Mesothelial cell of epicardium (in vitro differentiated cells): ENCODE results near the gene MLLT10. TPM values are rescaled to one million over a fixed set of nuclear protein-coding genes. Genes with fewer than 3 reads are reported as not detected.

Experiments
- DNase-seq, 2 experiments: peaks; one replicate each; pipeline ENCODE4 v3.0.0; 2021; ENCODE audit warnings: low spot score in 2 of 2; ENCODE audit not compliant: unreplicated experiment in 2 of 2
- H3K27ac Mint-ChIP-seq: 2 replicates; pipeline ENCODE4 v1.8.0; 2021; ENCODE audit warnings: mixed read lengths
- H3K27me3 Mint-ChIP-seq: 2 replicates; pipeline ENCODE4 v1.8.0; 2021; ENCODE audit warnings: low read depth, mixed read lengths
- H3K36me3 Mint-ChIP-seq: 2 replicates; pipeline ENCODE4 v1.8.0; 2021; ENCODE audit warnings: mixed read lengths
- H3K4me1 Mint-ChIP-seq: 2 replicates; pipeline ENCODE4 v1.8.0; 2021; ENCODE audit warnings: mixed read lengths
- H3K4me3 Mint-ChIP-seq: 2 replicates; pipeline ENCODE4 v1.8.0; 2021; ENCODE audit warnings: mild to moderate bottlenecking, moderate library complexity, mixed read lengths
- H3K9me3 Mint-ChIP-seq: 2 replicates; pipeline ENCODE4 v1.8.0; 2021; ENCODE audit warnings: mixed read lengths
- CTCF ChIP-seq: fragments of 200-600 bp; sonication (generic); IDR thresholded peaks from one replicate; pipeline ENCODE4 v1.5.0; 2021; ENCODE audit warnings: antibody characterized with exemption; ENCODE audit not compliant: unreplicated experiment
- total RNA-seq: library from RNA; stranded (reverse); gene quantifications from 3 replicates; pipeline ENCODE4 v1.2.1, GENCODE V29; 2021

Gene MLLT10
- total RNA-seq, 1 donor from 2014 or later, result 62.5 TPM

GRCh38 chr10:21516242-21517131, 17.5 kb upstream of the MLLT10 start:
- peak in 1 of 2 experiments; percentile 57 for DNase-seq
- Mint-ChIP-seq H3K27me3 (no peaks in the 10 kb centered on the region), H3K36me3 (no peaks in the 10 kb centered on the region), H3K9me3 (no peaks in the 10 kb centered on the region), H3K27ac (peak overlapping the region; percentile 96), H3K4me3 (peak overlapping the region; percentile 83), H3K4me1 (peaks cover 78% of the 10 kb centered on the region)
- TF ChIP-seq CTCF, result no peak

- no peaks in the 10 kb centered on the region for H3K36me3 Mint-ChIP-seq
- H3K9me3 Mint-ChIP-seq, result no peaks in the 10 kb centered on the region
- H3K4me3 Mint-ChIP-seq, result peak overlapping the region; percentile 82
- DNase-seq, result peak in 1 of 2 experiments; percentile 67
- no peaks in the 10 kb centered on the region for H3K27me3 Mint-ChIP-seq
- peaks cover 77% of the 10 kb centered on the region for H3K4me1 Mint-ChIP-seq
- peak overlapping the region; percentile 98 for H3K27ac Mint-ChIP-seq
- no peak for TF ChIP-seq CTCF
Measured at GRCh38 chr10:21517134-21518031, 16.6 kb upstream of the MLLT10 start.

- no peak for TF ChIP-seq CTCF
- DNase-seq, result no peak
- Mint-ChIP-seq H3K27me3 (no peaks in the 10 kb centered on the region), H3K36me3 (no peaks in the 10 kb centered on the region), H3K4me1 (peaks cover 77% of the 10 kb centered on the region), H3K4me3 (peak overlapping the region; percentile 82), H3K27ac (peak overlapping the region; percentile 98), H3K9me3 (no peaks in the 10 kb centered on the region)
Measured at GRCh38 chr10:21518149-21518640, 15.8 kb upstream of the MLLT10 start.

- no peaks in the 10 kb centered on the region for H3K36me3 Mint-ChIP-seq
- no peaks in the 10 kb centered on the region for H3K27me3 Mint-ChIP-seq
- no peak for TF ChIP-seq CTCF
- DNase-seq, result no peak
- H3K9me3 Mint-ChIP-seq, result no peaks in the 10 kb centered on the region
- H3K27ac Mint-ChIP-seq, result peak overlapping the region; percentile 98
- H3K4me1 Mint-ChIP-seq, result peaks cover 77% of the 10 kb centered on the region
- peak overlapping the region; percentile 82 for H3K4me3 Mint-ChIP-seq
Measured at GRCh38 chr10:21518641-21519396, 15.2 kb upstream of the MLLT10 start.

GRCh38 chr10:21519397-21519933, 14.6 kb upstream of the MLLT10 start:
- Mint-ChIP-seq H3K9me3 (no peaks in the 10 kb centered on the region), H3K27me3 (no peaks in the 10 kb centered on the region), H3K27ac (peak overlapping the region; percentile 98), H3K4me3 (peak overlapping the region; percentile 82), H3K4me1 (peaks cover 79% of the 10 kb centered on the region), H3K36me3 (no peaks in the 10 kb centered on the region)
- DNase-seq, result no peak
- no peak for TF ChIP-seq CTCF
